ENCODE measurements around the gene SPATA45.
"Not testable (repeated sequence)": the region's sequence is repeated elsewhere in the genome, so short reads cannot be mapped to it uniquely, and the experiment has no call there.

SPATA45 gene

GRCh38 chr1:212871976-212872375 lies 24.5 kb upstream of the SPATA45 start:
- in situ Hi-C loops (cut with MboI; ENCODE audit: low pct_unique_long_range_greater_than_20kb, low sequenced_read_pairs, unreplicated experiment) = no loop called here
- DNase-seq (ENCODE audit: low spot score) = no peak
- TF ChIP-seq CTCF (IDR thresholded peaks at IDR 0.05; ENCODE audit: extremely low read depth, insufficient read depth, missing control alignments) = no peak

DNA sequence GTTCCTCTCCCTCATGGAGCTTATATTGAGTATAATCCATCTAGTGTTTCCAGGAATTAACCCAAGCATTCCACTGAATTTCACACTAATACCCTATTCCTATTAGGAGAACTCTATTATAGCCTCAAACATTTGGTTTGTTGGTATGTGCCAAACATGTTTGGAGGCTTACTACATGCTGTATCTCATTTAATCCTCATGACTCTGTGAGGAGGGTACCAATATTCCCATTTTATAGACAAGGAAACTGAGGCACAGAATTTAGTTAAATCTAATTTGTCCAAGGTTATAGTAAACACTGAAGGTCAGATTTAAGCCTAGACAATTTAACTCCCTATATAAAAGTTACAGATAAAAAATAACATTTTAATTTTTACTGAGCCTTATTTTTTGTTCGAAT lies 19.7 kb upstream of the SPATA45 start:
- in situ Hi-C loops (cut with MboI; ENCODE audit: low pct_unique_long_range_greater_than_20kb, low sequenced_read_pairs, unreplicated experiment) = no loop called here
- DNase-seq (ENCODE audit: low spot score) = no peak
- TF ChIP-seq CTCF (IDR thresholded peaks at IDR 0.05; ENCODE audit: extremely low read depth, insufficient read depth, missing control alignments) = no peak

GRCh38 chr1:212864201-212864600 lies 16.8 kb upstream of the SPATA45 start:
- DNase-seq (ENCODE audit: low spot score) = no peak
- in situ Hi-C loops (cut with MboI; ENCODE audit: low pct_unique_long_range_greater_than_20kb, low sequenced_read_pairs, unreplicated experiment) = no loop called here
- no peak for TF ChIP-seq CTCF (IDR thresholded peaks at IDR 0.05; ENCODE audit: extremely low read depth, insufficient read depth, missing control alignments)

DNA sequence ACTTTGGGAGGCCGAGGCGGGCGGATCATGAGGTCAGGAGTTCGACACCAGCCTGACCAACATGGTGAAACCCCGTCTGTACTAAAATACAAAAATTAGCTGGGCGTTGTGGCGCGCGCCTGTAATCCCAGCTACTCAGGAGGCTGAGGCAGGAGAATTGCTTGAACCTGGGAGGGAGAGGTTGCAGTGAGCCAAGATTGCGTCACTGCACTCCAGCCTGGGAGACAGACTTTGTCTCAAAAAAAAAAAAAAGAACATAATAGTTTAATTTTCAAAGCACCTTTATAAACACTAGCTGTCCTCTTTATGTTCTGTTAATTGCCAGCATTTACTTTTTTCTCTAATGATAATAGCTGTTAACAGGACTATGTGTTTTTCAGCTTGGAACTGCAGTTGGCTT lies 15.9 kb upstream of the SPATA45 start:
- in situ Hi-C loops (cut with MboI; ENCODE audit: low pct_unique_long_range_greater_than_20kb, low sequenced_read_pairs, unreplicated experiment); DNase-seq (ENCODE audit: low spot score): not testable (repeated sequence)

- in situ Hi-C loops (cut with MboI; ENCODE audit: low pct_unique_long_range_greater_than_20kb, low sequenced_read_pairs, unreplicated experiment) = no loop called here
- TF ChIP-seq CTCF (IDR thresholded peaks at IDR 0.05; ENCODE audit: extremely low read depth, insufficient read depth, missing control alignments) = no peak
- DNase-seq (ENCODE audit: low spot score) = no peak
These were observed 14.8 kb upstream of the SPATA45 start for GRCh38 chr1:212862111-212862690.

DNA sequence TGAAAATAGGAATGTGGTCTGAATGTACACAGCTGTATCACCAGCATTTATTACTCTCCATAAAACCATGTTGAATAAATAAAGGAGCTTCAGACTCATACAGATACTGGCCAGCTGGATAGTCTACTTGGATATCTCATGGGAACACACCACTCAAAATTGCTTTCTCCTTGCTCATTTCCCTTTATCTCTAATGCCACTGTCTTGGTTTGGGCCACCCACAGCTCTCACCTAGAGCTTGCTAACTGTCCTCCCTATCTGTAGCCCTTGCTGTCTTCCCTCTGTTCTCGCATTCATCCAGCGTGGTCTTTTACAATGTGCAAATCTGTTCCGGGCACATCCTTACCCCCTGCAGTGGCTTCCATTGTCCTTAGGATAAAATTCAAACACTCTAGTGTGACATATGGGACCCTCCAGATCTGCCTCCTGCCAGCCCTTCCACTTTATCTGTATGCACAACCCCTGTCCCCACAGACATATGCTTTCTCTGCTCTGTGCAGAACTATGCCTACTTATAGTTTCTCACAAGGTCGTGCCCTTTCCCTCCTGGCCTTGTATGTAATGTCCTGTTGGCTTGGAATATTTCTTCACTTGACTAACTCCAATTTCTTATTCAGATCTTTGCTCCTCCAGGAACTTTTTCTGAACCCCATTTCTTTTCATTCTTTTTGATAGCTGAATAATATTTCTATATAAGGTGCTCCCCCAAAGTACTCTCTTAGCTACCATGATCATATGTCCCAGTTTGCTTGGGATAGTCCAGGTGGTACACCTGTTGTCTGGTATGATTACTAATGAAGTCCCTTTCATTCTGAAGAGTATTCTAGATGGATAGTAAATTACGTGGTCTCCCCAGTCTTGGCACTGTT lies 13.5 kb upstream of the SPATA45 start:
- no peak for DNase-seq (ENCODE audit: low spot score)
- in situ Hi-C loops (cut with MboI; ENCODE audit: low pct_unique_long_range_greater_than_20kb, low sequenced_read_pairs, unreplicated experiment) = no loop called here
- TF ChIP-seq CTCF (IDR thresholded peaks at IDR 0.05; ENCODE audit: extremely low read depth, insufficient read depth, missing control alignments) = no peak

Measured in GM13977 (cell line).